ENCODE data around the gene LACRT. TPM values are rescaled to one million over a fixed set of nuclear protein-coding genes. Genes with fewer than 3 reads are reported as not detected.

LACRT gene
- total and polyA plus RNA-seq, 7 donors: not detected

DNA sequence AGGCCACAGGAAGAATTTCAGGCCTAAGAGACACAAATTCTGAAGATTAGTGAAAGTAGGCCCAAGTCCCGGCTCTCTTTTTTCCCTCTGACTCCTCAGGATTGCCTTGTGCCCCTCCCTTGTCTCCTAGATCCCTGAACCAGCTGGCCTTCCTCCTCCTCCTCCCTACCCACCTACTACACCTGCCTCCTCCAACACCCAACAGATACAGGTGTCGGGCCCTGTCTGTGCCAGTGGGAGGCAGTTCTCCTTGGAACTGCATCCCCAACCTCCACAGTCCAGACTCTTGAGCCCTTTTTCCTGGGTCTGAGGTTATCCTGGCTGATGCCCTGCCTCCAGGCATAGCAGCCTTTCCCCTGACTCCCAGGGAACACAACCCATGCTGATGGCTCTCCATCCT, 48.1 kb downstream of the LACRT start:
- H3K4me3 ChIP-seq: no peak overlapping the region
- 63 to 79% methylated on average over 2 of the region's 2 CpGs for WGBS, 2 donors
- no peaks in the 10 kb centered on the region for H3K27me3 ChIP-seq
- no peak for DNase-seq
- H3K9me3 ChIP-seq: no peaks in the 10 kb centered on the region
- TF ChIP-seq, protein P1, sequence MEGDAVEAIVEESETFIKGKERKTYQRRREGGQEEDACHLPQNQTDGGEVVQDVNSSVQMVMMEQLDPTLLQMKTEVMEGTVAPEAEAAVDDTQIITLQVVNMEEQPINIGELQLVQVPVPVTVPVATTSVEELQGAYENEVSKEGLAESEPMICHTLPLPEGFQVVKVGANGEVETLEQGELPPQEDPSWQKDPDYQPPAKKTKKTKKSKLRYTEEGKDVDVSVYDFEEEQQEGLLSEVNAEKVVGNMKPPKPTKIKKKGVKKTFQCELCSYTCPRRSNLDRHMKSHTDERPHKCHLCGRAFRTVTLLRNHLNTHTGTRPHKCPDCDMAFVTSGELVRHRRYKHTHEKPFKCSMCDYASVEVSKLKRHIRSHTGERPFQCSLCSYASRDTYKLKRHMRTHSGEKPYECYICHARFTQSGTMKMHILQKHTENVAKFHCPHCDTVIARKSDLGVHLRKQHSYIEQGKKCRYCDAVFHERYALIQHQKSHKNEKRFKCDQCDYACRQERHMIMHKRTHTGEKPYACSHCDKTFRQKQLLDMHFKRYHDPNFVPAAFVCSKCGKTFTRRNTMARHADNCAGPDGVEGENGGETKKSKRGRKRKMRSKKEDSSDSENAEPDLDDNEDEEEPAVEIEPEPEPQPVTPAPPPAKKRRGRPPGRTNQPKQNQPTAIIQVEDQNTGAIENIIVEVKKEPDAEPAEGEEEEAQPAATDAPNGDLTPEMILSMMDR (IDR thresholded peaks at IDR 0.05): no peak
- no peak for TF ChIP-seq POLR2A (IDR thresholded peaks at IDR 0.05)
- TF ChIP-seq EP300 (IDR thresholded peaks at IDR 0.05): no peak
- no peak for TF ChIP-seq POLR2AphosphoS5 (IDR thresholded peaks at IDR 0.05)
- H3K27ac ChIP-seq: peak overlapping the region; percentile 14 to 82 (median 81)
- intact Hi-C loops (cut with DNase I): no loop called here
- H3K4me1 ChIP-seq: peaks cover 0 to 55% (median 49%) of the 10 kb centered on the region in 4 donors
- H3K36me3 ChIP-seq: no peaks in the 10 kb centered on the region

DNA sequence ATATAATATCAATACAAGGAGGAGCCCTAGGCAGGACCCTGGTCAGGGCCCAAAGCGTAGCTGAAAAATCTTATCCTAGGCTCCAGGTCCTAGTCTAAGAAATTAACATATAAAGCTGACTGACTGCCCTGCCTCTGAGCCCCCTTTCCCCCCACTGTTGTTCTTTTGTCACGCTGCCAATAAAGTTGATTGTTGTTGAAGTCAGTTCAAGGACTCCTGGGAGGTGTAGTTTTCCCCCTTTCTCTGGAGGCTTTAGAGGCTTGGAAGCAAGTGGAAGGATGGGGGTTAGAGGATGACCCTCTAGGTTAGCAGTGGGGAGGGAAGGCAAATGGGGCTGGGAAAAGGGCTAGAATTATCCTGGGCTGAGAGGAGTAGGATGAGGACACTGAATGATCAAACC, 49.5 kb downstream of the LACRT start:
- TF ChIP-seq POLR2A (IDR thresholded peaks at IDR 0.05): no peak
- TF ChIP-seq EP300 (IDR thresholded peaks at IDR 0.05): no peak
- TF ChIP-seq, protein P1 (IDR thresholded peaks at IDR 0.05): no peak
- no peak for TF ChIP-seq POLR2AphosphoS5 (IDR thresholded peaks at IDR 0.05)
- no peak for DNase-seq
- no peaks in the 10 kb centered on the region for H3K36me3 ChIP-seq
- intact Hi-C loops (cut with DNase I): no loop called here
- no peaks in the 10 kb centered on the region for H3K27me3 ChIP-seq
- no peaks in the 10 kb centered on the region for H3K9me3 ChIP-seq
- peaks cover 0 to 41% (median 35%) of the 10 kb centered on the region in 4 donors for H3K4me1 ChIP-seq
- no peak overlapping the region for H3K4me3 ChIP-seq
- no peak overlapping the region for H3K27ac ChIP-seq
- WGBS, 2 donors: 85 to 90% methylated on average over 2 of the region's 2 CpGs

DNA sequence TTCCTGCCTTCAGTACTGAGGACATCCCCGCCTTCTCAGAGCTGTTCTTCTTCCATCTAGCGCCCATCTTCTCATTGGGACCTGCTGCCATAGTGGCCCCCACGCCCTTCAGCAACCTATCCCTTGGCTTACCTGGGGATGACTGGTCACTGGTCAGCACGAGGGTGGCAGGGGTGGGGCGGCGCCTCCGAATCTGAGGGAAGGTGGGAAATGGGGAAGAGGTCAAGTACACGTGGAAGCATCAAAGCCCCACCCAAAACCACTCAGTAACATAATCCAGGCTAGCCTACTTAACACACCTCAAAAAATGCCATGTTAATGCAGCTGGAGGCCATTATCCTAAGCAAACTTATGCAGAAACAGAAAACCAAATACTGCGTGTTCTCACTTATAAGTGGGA, 50.6 kb downstream of the LACRT start:
- Histone ChIP-seq H3K4me1 (peaks cover 0 to 40% (median 38%) of the 10 kb centered on the region in 4 donors), H3K9me3 (no peaks in the 10 kb centered on the region), H3K27me3 (no peaks in the 10 kb centered on the region), H3K4me3 (no peak overlapping the region), H3K27ac (no peak overlapping the region), H3K36me3 (no peaks in the 10 kb centered on the region)
- no peak for DNase-seq
- intact Hi-C loops (cut with DNase I): loop anchor here (5.0 kb wide), 1 partner anchor 373 kb away; no protein-coding TSS in a partner anchor
- TF ChIP-seq POLR2AphosphoS5 (IDR thresholded peaks at IDR 0.05): no peak
- no peak for TF ChIP-seq EP300 (IDR thresholded peaks at IDR 0.05)
- TF ChIP-seq, protein P1 (IDR thresholded peaks at IDR 0.05): no peak
- no peak for TF ChIP-seq POLR2A (IDR thresholded peaks at IDR 0.05)
- 59 to 64% methylated on average over 9 of the region's 9 CpGs for WGBS, 2 donors

DNA sequence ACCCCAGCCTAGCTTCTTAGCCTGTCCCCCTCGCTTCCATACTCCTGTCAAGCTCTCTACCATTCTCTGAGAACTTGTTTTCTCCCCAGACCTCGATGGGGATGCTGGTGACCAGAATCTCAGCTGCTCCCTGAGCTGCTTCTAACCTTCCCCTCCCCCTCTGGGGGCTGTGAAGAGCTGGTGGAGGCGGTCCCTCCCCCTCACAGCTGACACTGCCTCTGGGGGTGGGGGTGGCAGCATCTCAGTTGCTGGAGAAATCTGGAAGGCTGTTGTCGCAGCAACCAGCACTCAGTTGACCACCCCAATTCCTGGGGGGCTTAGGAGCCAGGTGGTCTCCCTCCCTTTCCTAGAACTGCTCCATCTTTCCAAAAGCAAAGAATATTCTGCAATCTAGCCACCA, 51.0 kb downstream of the LACRT start:
- peaks cover 0 to 36% (median 34%) of the 10 kb centered on the region in 4 donors for H3K4me1 ChIP-seq
- no peak for TF ChIP-seq POLR2AphosphoS5 (IDR thresholded peaks at IDR 0.05)
- TF ChIP-seq EP300 (IDR thresholded peaks at IDR 0.05): no peak
- TF ChIP-seq POLR2A (IDR thresholded peaks at IDR 0.05): no peak
- TF ChIP-seq, protein P1 (IDR thresholded peaks at IDR 0.05): no peak
- no peaks in the 10 kb centered on the region for H3K27me3 ChIP-seq
- no peaks in the 10 kb centered on the region for H3K9me3 ChIP-seq
- 61 to 70% methylated on average over 4 of the region's 4 CpGs for WGBS, 2 donors
- no peak overlapping the region for H3K4me3 ChIP-seq
- H3K36me3 ChIP-seq: no peaks in the 10 kb centered on the region
- no peak for DNase-seq
- no peak overlapping the region for H3K27ac ChIP-seq
- intact Hi-C loops (cut with DNase I): loop anchor here (5.0 kb wide), 1 partner anchor 374 kb away; no protein-coding TSS in a partner anchor

DNA sequence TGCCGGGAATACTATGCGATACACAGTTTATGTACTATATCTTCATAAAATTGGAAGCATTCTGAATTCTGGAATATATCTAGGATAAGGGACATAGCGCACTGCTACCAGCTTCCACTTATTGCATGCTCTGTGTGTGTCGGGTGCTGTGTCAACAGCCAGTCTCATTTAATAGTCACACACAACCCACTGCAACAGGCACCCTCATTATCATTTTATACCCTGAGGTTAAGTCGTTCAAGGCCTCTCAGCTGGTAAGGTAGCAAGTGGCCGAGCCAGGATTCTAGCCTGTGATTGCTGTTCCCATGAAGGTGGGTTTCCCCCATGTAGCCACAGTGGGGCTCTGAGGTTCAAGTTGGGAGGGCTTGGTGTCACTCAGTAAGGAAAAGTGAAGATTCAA, 53.3 kb downstream of the LACRT start:
- H3K9me3 ChIP-seq: no peaks in the 10 kb centered on the region
- WGBS, 2 donors: 78 to 89% methylated on average over 6 of the region's 6 CpGs
- intact Hi-C loops (cut with DNase I): loop anchor here (2.0 to 5.0 kb wide), 2 partner anchors 15 to 376 kb away; no protein-coding TSS in a partner anchor
- H3K27me3 ChIP-seq: no peaks in the 10 kb centered on the region
- peaks cover 0 to 17% (median 9%) of the 10 kb centered on the region in 4 donors for H3K36me3 ChIP-seq
- H3K4me3 ChIP-seq: no peak overlapping the region
- no peak for TF ChIP-seq POLR2AphosphoS5 (IDR thresholded peaks at IDR 0.05)
- TF ChIP-seq, protein P1 (IDR thresholded peaks at IDR 0.05): no peak
- TF ChIP-seq EP300 (IDR thresholded peaks at IDR 0.05): no peak
- no peak overlapping the region for H3K27ac ChIP-seq
- DNase-seq: no peak
- peaks cover 0 to 14% (median 12%) of the 10 kb centered on the region in 4 donors for H3K4me1 ChIP-seq

Data from sigmoid colon (tissue), 7 donors.